ENCODE measurements around the gene LTO1. TPM values are rescaled to one million over a fixed set of nuclear protein-coding genes. Genes with fewer than 3 reads are reported as not detected.

Gene LTO1
- polyA plus RNA-seq, 2 donors: 15.0 to 22.9 TPM

DNA sequence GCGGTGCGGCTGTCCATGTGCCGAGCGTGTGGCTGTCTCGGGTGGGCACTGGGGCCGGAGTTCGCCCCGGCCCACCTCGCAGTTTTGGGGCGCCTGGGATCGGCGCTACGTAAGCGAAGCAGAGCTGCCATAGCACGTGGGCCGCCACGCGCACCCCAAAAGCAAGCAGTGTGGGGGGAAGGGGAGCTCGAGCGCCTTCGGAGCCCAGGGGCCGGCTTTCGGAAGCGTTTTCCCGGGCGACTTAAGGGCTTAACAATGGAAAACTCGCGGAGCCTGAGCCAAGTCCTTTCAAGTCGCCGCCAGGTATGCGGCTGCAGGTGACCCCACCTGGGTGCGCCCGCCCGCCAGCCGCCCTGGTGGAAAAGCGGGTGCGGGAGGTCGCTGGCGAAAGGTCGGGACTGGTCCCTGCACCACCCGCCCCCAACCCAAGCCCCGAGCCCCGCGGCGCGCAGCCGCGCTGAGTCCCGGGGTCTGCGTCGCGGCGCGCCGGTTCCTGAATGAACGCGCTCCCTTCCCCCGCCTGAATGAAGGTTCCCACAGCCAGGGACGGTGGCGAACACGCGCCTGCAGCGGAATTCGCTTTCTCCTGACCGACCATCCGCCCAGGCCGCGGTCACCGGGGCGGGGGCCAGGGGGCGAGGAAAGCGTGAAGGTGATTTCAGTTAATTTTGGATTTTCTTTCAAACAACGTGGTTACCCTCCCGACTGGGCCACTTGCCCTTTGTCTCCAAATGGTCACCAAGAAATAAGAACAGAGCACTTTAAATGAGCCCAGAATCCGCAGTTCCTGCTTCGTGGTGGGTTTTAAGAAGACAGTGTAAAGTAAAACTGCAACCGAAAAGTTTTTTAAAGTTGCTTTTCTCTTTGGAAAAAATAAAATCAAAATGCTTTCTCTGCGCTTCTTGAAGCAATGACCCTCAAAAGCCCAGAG lies 36.9 kb downstream of the LTO1 start:
- Histone ChIP-seq H3K9me3 (ENCODE audit: control insufficient read depth in 2 of 2, insufficient read depth in 1 of 2, low read depth in 1 of 2, low read length in 1 of 2) (no peaks in the 10 kb centered on the region), H3K27ac (ENCODE audit: low read depth in 2 of 2, low read length in 1 of 2) (peak overlapping the region; percentile 84 to 89), H3K27me3 (ENCODE audit: control insufficient read depth in 1 of 2, insufficient read depth in 2 of 2, low read length in 2 of 2) (no peaks in the 10 kb centered on the region), H3K4me3 (ENCODE audit: low read depth in 1 of 2, low read length in 2 of 2) (peak overlapping the region; percentile 43 to 54), H3K4me1 (ENCODE audit: control insufficient read depth in 2 of 2, insufficient read depth in 2 of 2, low read length in 1 of 2) (peaks cover 11 to 20% of the 10 kb centered on the region in 2 donors), H3K36me3 (ENCODE audit: control insufficient read depth in 2 of 2, insufficient read depth in 2 of 2, low read length in 1 of 2) (no peaks in the 10 kb centered on the region)
- WGBS, 2 donors: 1 to 2% methylated on average over 72 to 78 of the region's 78 CpGs

DNA sequence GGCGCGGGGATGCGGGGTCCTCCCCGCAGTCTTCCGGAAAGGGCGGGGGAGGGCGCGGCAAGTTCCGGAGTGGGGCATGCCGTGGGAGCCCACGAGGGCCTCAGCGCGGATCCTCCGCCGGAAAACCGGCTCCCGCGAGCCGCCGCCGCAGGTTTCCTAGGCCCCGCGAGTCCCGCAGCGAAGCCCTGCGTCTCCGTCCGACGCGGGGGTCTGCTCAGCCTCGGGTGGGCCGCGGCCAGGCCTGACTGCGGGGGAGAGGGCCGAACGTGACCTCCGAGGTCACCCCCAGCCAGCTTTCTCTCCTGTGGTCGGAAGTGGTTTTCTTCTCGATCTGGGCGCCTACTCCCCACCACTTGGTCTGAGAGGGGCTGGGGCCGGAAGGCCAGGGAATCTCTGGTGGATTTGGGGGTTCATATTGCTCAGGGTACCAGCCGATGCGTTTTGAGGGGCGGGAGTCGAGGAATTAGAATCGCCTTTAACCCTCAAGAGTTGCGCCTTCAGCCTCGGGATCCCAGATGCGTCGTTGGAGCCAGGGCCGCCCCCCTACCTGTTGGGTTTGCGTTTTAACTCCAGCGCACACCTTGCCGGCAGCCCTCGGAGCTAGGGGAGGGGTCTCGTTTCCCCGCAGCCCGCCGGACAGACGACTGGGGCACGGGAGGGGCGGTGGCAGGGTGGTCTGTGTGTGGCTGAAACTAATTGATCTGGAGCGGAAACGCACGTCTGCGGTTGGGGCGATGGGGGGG lies 37.8 kb downstream of the LTO1 start:
- 4 to 12% methylated on average over 60 to 67 of the region's 67 CpGs for WGBS, 2 donors
- no peaks in the 10 kb centered on the region for H3K27me3 ChIP-seq (ENCODE audit: control insufficient read depth in 1 of 2, insufficient read depth in 2 of 2, low read length in 2 of 2)
- H3K27ac ChIP-seq (ENCODE audit: low read depth in 2 of 2, low read length in 1 of 2): peak overlapping the region; percentile 84 to 89
- peaks cover 11 to 20% of the 10 kb centered on the region in 2 donors for H3K4me1 ChIP-seq (ENCODE audit: control insufficient read depth in 2 of 2, insufficient read depth in 2 of 2, low read length in 1 of 2)
- H3K9me3 ChIP-seq (ENCODE audit: control insufficient read depth in 2 of 2, insufficient read depth in 1 of 2, low read depth in 1 of 2, low read length in 1 of 2): no peaks in the 10 kb centered on the region
- no peaks in the 10 kb centered on the region for H3K36me3 ChIP-seq (ENCODE audit: control insufficient read depth in 2 of 2, insufficient read depth in 2 of 2, low read length in 1 of 2)
- peak overlapping the region; percentile 43 to 54 for H3K4me3 ChIP-seq (ENCODE audit: low read depth in 1 of 2, low read length in 2 of 2)

DNA sequence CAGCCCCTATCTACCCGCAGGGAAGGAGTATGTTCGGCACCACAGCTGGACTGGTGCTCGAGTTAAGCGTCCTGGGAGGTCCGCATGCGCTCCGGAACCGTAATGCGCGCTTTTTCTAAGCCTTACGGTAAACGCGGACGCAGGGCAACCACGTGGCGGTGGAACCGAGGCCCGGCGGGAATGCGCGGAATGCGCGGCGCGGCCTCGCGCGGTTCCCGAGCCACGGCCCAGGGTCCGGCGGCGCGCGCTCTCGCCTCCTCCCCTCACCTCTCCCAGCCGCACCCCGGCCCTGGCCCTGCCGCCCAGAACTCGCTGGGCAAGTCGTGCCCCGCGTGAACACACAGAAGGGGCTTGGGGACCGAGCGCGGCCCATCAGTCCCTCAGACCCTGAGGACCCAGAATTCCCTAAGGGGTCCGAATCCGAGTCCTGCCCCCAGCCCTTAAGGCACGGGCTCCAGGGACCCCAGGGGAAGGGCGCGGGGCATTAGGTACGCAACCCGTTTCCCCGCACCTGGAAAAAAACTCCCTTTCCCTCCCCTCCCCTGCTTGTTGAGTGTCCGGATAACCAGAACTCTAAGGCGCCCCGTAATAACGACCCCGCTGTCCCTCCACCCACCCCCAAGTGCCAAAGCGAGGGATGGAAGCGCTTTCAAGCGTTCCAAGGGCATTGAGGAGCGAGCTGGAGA lies 38.5 kb downstream of the LTO1 start:
- H3K36me3 ChIP-seq (ENCODE audit: control insufficient read depth in 2 of 2, insufficient read depth in 2 of 2, low read length in 1 of 2): no peaks in the 10 kb centered on the region
- peaks cover 11 to 20% of the 10 kb centered on the region in 2 donors for H3K4me1 ChIP-seq (ENCODE audit: control insufficient read depth in 2 of 2, insufficient read depth in 2 of 2, low read length in 1 of 2)
- H3K9me3 ChIP-seq (ENCODE audit: control insufficient read depth in 2 of 2, insufficient read depth in 1 of 2, low read depth in 1 of 2, low read length in 1 of 2): no peaks in the 10 kb centered on the region
- 4% methylated on average over 63 of the region's 63 CpGs for WGBS, 2 donors
- H3K4me3 ChIP-seq (ENCODE audit: low read depth in 1 of 2, low read length in 2 of 2): peak overlapping the region; percentile 43 to 54
- H3K27ac ChIP-seq (ENCODE audit: low read depth in 2 of 2, low read length in 1 of 2): peak overlapping the region; percentile 45 to 84
- no peaks in the 10 kb centered on the region for H3K27me3 ChIP-seq (ENCODE audit: control insufficient read depth in 1 of 2, insufficient read depth in 2 of 2, low read length in 2 of 2)

DNA sequence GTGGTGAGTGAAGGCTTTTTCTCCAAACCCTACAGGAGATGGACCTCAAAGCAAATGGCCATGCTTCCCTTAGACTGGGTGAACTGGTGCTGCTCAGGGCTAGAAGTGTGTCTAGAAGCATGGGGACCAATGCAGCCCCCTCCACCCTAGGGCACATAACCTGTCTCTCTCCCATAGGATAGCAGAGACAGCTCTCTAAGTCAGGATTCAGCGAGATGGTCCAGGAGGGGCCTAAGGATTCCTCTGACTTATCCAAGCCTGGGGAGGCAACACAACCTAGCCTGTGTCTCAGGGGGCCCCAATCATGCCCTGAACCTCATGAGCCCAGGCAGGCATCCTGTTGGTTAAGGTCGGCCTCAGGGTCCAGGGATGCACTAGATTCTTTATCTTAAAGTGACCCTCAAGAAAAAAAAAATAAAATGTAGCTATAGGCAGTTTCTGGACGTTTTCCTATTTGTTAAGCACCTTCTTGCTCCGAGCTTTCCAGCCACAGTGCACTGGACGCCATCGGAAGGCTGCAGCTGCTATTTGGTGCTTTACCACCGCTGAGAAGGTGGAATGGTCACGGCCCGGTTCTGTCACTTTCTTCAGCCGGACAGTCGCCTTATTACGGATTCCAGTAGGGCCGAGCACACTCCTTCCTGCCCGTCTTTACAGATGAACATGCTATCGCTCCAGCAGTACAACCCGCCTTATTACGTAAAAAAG lies 39.2 kb downstream of the LTO1 start:
- Histone ChIP-seq H3K27me3 (ENCODE audit: control insufficient read depth in 1 of 2, insufficient read depth in 2 of 2, low read length in 2 of 2) (no peaks in the 10 kb centered on the region), H3K9me3 (ENCODE audit: control insufficient read depth in 2 of 2, insufficient read depth in 1 of 2, low read depth in 1 of 2, low read length in 1 of 2) (no peaks in the 10 kb centered on the region), H3K4me1 (ENCODE audit: control insufficient read depth in 2 of 2, insufficient read depth in 2 of 2, low read length in 1 of 2) (peaks cover 11 to 20% of the 10 kb centered on the region in 2 donors), H3K4me3 (ENCODE audit: low read depth in 1 of 2, low read length in 2 of 2) (peak overlapping the region; percentile 43 to 54), H3K36me3 (ENCODE audit: control insufficient read depth in 2 of 2, insufficient read depth in 2 of 2, low read length in 1 of 2) (no peaks in the 10 kb centered on the region), H3K27ac (ENCODE audit: low read depth in 2 of 2, low read length in 1 of 2) (no peak overlapping the region)
- WGBS, 2 donors: 26 to 28% methylated on average over 17 of the region's 17 CpGs

- no peak overlapping the region for H3K4me3 ChIP-seq (ENCODE audit: low read depth in 1 of 2, low read length in 2 of 2)
- H3K4me1 ChIP-seq (ENCODE audit: control insufficient read depth in 2 of 2, insufficient read depth in 2 of 2, low read length in 1 of 2): peaks cover 11 to 20% of the 10 kb centered on the region in 2 donors
- WGBS, 2 donors: 83 to 85% methylated on average over 6 of the region's 6 CpGs
- no peak overlapping the region for H3K27ac ChIP-seq (ENCODE audit: low read depth in 2 of 2, low read length in 1 of 2)
- H3K27me3 ChIP-seq (ENCODE audit: control insufficient read depth in 1 of 2, insufficient read depth in 2 of 2, low read length in 2 of 2): no peaks in the 10 kb centered on the region
- no peaks in the 10 kb centered on the region for H3K9me3 ChIP-seq (ENCODE audit: control insufficient read depth in 2 of 2, insufficient read depth in 1 of 2, low read depth in 1 of 2, low read length in 1 of 2)
- no peaks in the 10 kb centered on the region for H3K36me3 ChIP-seq (ENCODE audit: control insufficient read depth in 2 of 2, insufficient read depth in 2 of 2, low read length in 1 of 2)
Observed at GRCh38 chr11:69635195-69635594, 40.0 kb downstream of the LTO1 start.

DNA sequence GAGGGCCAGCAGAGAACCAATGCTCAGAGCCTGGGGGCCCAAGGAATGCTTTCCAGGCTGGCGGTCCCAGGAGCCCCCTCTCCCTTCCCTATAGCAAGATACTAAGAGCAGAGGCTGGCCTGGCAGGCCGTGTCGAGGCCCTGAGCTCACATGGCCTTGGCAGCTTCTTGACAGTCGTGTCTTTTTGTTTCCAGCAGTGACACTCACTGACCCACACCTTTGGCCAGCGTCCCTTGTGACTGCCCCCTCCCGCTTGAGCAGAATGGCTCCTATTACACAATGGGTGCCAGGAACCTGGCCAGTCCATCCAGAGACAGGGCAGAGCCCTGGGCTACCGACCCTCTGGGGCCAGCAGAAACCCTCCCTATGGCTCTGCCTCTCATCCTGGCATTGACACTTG lies 40.6 kb downstream of the LTO1 start:
- Histone ChIP-seq H3K36me3 (ENCODE audit: control insufficient read depth in 2 of 2, insufficient read depth in 2 of 2, low read length in 1 of 2) (no peaks in the 10 kb centered on the region), H3K9me3 (ENCODE audit: control insufficient read depth in 2 of 2, insufficient read depth in 1 of 2, low read depth in 1 of 2, low read length in 1 of 2) (peaks cover 0 to 2% of the 10 kb centered on the region in 2 donors)
- WGBS, 2 donors: 74 to 87% methylated on average over 7 of the region's 7 CpGs

GRCh38 chr11:69634069-69634468 lies 41.1 kb downstream of the LTO1 start:
- 80 to 93% methylated on average over 6 of the region's 6 CpGs for WGBS, 2 donors
- H3K9me3 ChIP-seq (ENCODE audit: control insufficient read depth in 2 of 2, insufficient read depth in 1 of 2, low read depth in 1 of 2, low read length in 1 of 2): peaks cover 0 to 2% of the 10 kb centered on the region in 2 donors
- no peaks in the 10 kb centered on the region for H3K27me3 ChIP-seq (ENCODE audit: control insufficient read depth in 1 of 2, insufficient read depth in 2 of 2, low read length in 2 of 2)
- H3K36me3 ChIP-seq (ENCODE audit: control insufficient read depth in 2 of 2, insufficient read depth in 2 of 2, low read length in 1 of 2): no peaks in the 10 kb centered on the region
- no peak overlapping the region for H3K4me3 ChIP-seq (ENCODE audit: low read depth in 1 of 2, low read length in 2 of 2)
- H3K4me1 ChIP-seq (ENCODE audit: control insufficient read depth in 2 of 2, insufficient read depth in 2 of 2, low read length in 1 of 2): peaks cover 11 to 20% of the 10 kb centered on the region in 2 donors
- no peak overlapping the region for H3K27ac ChIP-seq (ENCODE audit: low read depth in 2 of 2, low read length in 1 of 2)

More for the DNA sequence above, 40.6 kb downstream of the LTO1 start:
- Histone ChIP-seq H3K27ac (ENCODE audit: low read depth in 2 of 2, low read length in 1 of 2) (no peak overlapping the region), H3K27me3 (ENCODE audit: control insufficient read depth in 1 of 2, insufficient read depth in 2 of 2, low read length in 2 of 2) (no peaks in the 10 kb centered on the region), H3K4me3 (ENCODE audit: low read depth in 1 of 2, low read length in 2 of 2) (no peak overlapping the region), H3K4me1 (ENCODE audit: control insufficient read depth in 2 of 2, insufficient read depth in 2 of 2, low read length in 1 of 2) (peaks cover 11 to 20% of the 10 kb centered on the region in 2 donors)

DNA sequence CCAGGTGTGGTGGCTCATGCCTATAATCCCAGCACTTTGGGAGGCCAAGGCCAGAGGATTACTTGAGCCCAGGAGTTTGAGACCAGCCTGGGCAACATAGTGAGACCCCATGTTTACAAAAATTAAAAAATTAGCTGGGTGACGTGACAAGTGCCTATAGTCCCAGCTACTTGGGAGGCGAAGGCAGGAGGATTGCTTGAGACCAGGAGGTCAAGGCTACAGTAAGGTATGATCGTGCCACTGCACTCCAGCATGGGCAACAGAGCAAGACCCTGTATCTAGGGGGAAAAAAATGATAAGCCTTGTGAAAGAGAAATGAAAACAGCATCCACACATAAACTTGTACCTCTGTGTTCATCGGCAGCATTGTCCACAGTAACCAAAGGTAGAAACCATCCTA lies 42.3 kb downstream of the LTO1 start:
- no peaks in the 10 kb centered on the region for H3K27me3 ChIP-seq (ENCODE audit: control insufficient read depth in 1 of 2, insufficient read depth in 2 of 2, low read length in 2 of 2)
- WGBS, 2 donors: 93 to 95% methylated on average over 4 of the region's 4 CpGs

DNA sequence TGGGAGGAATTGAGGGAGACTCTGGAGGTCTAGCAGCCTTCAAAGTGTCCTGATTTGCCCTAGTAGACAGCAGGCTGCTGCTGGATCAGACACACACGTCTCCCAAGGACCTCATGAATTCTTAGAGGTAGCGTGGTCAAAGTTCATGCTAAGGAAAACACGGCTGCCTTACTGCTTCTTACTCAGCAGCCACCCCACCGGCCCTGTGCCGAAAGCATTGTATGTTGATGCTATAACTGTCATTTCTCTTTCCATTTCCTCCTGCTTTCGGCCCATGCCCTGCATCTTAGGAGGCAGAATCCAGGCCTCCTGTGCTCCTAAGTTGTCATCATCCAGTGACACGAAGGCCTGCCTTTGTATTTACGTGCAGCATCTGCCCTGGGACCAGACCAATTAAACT lies 44.7 kb downstream of the LTO1 start:
- no peaks in the 10 kb centered on the region for H3K27me3 ChIP-seq (ENCODE audit: control insufficient read depth in 1 of 2, insufficient read depth in 2 of 2, low read length in 2 of 2)
- no peak overlapping the region for H3K27ac ChIP-seq (ENCODE audit: low read depth in 2 of 2, low read length in 1 of 2)
- H3K36me3 ChIP-seq (ENCODE audit: control insufficient read depth in 2 of 2, insufficient read depth in 2 of 2, low read length in 1 of 2): no peaks in the 10 kb centered on the region
- H3K9me3 ChIP-seq (ENCODE audit: control insufficient read depth in 2 of 2, insufficient read depth in 1 of 2, low read depth in 1 of 2, low read length in 1 of 2): peaks cover 0 to 2% of the 10 kb centered on the region in 2 donors
- H3K4me3 ChIP-seq (ENCODE audit: low read depth in 1 of 2, low read length in 2 of 2): no peak overlapping the region
- H3K4me1 ChIP-seq (ENCODE audit: control insufficient read depth in 2 of 2, insufficient read depth in 2 of 2, low read length in 1 of 2): no peaks in the 10 kb centered on the region
- 92 to 94% methylated on average over 8 of the region's 8 CpGs for WGBS, 2 donors

More for the DNA sequence above, 42.3 kb downstream of the LTO1 start:
- Histone ChIP-seq H3K36me3 (ENCODE audit: control insufficient read depth in 2 of 2, insufficient read depth in 2 of 2, low read length in 1 of 2) (no peaks in the 10 kb centered on the region), H3K27ac (ENCODE audit: low read depth in 2 of 2, low read length in 1 of 2) (no peak overlapping the region), H3K4me3 (ENCODE audit: low read depth in 1 of 2, low read length in 2 of 2) (no peak overlapping the region), H3K9me3 (ENCODE audit: control insufficient read depth in 2 of 2, insufficient read depth in 1 of 2, low read depth in 1 of 2, low read length in 1 of 2) (peaks cover 0 to 2% of the 10 kb centered on the region in 2 donors), H3K4me1 (ENCODE audit: control insufficient read depth in 2 of 2, insufficient read depth in 2 of 2, low read length in 1 of 2) (peaks cover 8 to 19% of the 10 kb centered on the region in 2 donors)
